SK-N-SH treated with all-trans-retinoic acid at 6 μM for 48 hours (cell line): ENCODE results near the gene RYR1.

Experiments
- PATZ1 ChIP-seq: fragments of 250-450 bp; sonication (Bioruptor Pico); IDR thresholded peaks from 2 replicates; pipeline ENCODE4 v1.8.0; 2020; ENCODE audit warnings: mild to moderate bottlenecking, moderate library complexity, borderline replicate concordance
- ZNF565 ChIP-seq: fragments of 450-650 bp; formaldehyde crosslinking; conservative IDR thresholded peaks from 2 replicates; pipeline ENCODE4 v1.5.0; 2020; ENCODE audit warnings: low read depth, mild to moderate bottlenecking, moderate library complexity

GRCh38 chr19:38624822-38625221 lies 191.3 kb downstream of the RYR1 start:
- TF ChIP-seq ZNF565 (CRISPR knock-in tag), result no peak
- no peak for TF ChIP-seq PATZ1 (CRISPR knock-in tag)
